Kidney epithelial cell (primary cell): ENCODE measurements around the gene PRKCA. TPM values are rescaled to one million over a fixed set of nuclear protein-coding genes. Genes with fewer than 3 reads are reported as not detected.

Experiments used
- DNase-seq: peaks from one replicate; pipeline ENCODE4 v3.0.0-alpha.2; 2010; ENCODE audit warnings: low read depth
- H3K27me3 ChIP-seq: 2 replicates; pipeline ENCODE4 v1.6.0; 2011; ENCODE audit warnings: low read length; ENCODE audit not compliant: control insufficient read depth, insufficient read depth
- H3K36me3 ChIP-seq: 2 replicates; pipeline ENCODE4 v1.5.1; 2011; ENCODE audit warnings: low read length; ENCODE audit not compliant: control insufficient read depth, insufficient read depth
- H3K4me3 ChIP-seq: 2 replicates; pipeline ENCODE4 v1.5.1; 2011; ENCODE audit warnings: low read depth, mild to moderate bottlenecking, control low read depth, low read length
- CTCF ChIP-seq: IDR thresholded peaks from 2 replicates; pipeline ENCODE4 v1.5.1; 2011; ENCODE audit warnings: mild to moderate bottlenecking, moderate library complexity, low read length, control low read depth, inconsistent platforms; ENCODE audit not compliant: insufficient read depth, poor library complexity, severe bottlenecking
- total RNA-seq: library from RNA; depleted of rRNA; stranded (reverse); fragments of >200 nt; gene quantifications from 2 replicates; pipeline ENCODE4 v1.2.3, GENCODE V29; 2015

The PRKCA gene
- total RNA-seq, 1 donor from 2014 or later, result 5.7 TPM

DNA sequence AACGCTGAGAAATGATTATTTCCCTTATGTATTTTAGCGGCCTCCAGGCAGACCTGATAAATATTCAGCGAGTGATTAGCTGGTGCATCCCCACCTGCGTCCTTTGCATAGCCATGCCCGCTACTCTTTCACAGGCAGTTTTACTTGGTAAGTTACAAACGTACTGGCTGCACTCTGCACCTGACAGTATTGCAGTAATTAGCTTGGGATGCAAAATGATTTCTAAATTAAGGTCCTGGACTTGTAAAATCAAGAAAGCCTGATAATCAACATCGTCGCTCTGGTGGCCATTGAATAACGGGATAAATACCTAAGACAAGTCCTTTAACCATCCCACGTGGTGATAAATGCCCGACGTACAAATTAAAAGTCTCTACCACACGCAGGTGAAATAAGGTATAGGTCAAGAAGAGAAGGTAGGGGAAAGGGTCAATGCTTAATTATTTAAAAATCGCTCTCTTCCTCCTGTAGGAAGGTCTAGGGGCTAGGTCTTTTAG, 998 bp upstream of the PRKCA start:
- TF ChIP-seq CTCF, result no peak
- Histone ChIP-seq H3K27me3 (no peaks in the 10 kb centered on the region), H3K4me3 (peak overlapping the region; percentile 86), H3K36me3 (no peaks in the 10 kb centered on the region)
- no peak for DNase-seq

DNA sequence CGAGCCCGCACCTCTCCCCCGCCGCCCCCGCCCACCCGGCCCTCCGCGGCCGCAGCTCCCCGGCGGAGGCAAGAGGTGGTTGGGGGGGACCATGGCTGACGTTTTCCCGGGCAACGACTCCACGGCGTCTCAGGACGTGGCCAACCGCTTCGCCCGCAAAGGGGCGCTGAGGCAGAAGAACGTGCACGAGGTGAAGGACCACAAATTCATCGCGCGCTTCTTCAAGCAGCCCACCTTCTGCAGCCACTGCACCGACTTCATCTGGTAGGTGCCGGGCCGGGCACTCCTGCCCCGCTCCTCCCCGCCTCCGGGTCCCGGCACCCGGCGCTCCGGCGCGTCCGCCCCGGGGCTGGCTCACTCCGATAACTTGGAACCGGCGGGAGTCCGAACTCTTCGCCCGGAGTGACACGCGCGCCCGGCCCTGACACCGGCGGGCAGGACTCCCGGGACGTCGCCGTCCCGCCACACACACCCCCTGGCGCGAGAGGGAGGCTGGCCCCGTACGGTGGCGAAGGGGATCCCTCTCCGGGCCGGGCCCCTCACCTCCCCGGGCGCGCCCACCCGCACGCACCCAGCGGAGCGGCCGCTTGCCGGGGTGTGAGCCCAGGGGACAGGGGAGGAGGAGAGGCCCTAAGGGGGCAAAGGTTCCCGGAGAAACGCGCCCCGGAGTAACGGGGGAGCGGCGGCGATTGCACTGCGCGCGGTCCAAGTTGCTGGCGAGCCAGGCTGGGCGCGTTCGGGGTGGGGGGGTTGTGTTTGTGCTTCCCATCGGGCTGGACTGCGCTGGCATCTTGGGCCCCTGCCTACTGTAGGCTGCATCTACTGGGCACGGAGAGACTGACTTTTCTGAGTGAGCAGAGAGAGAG, 581 bp downstream of the PRKCA start:
- Histone ChIP-seq H3K27me3 (no peaks in the 10 kb centered on the region), H3K36me3 (no peaks in the 10 kb centered on the region), H3K4me3 (peak overlapping the region; percentile 86)
- DNase-seq, result no peak
- no peak for TF ChIP-seq CTCF

GRCh38 chr17:66304304-66305174, 2.1 kb downstream of the PRKCA start:
- no peaks in the 10 kb centered on the region for H3K36me3 ChIP-seq
- H3K27me3 ChIP-seq, result no peaks in the 10 kb centered on the region
- peak overlapping the region; percentile 86 for H3K4me3 ChIP-seq
- DNase-seq, result no peak
- TF ChIP-seq CTCF, result peak; percentile 15

DNA sequence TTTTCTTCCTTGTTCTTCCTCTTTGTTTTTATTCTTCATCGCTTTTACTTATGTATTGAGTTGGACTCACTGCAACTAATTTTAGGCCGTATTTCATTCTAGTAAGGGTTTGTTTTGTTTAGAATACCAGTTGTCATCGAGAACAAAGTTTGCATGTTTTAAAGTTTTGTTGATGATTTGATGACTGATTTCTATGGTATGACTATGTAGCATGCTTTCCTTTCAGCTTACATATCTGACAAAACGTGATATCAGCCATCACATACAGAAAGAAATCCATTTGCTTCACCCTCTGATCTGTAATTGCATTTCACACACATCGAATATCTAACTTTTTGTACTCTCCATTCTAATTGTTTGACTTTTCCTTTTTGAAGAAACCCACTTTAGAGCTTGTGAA, 4.0 kb downstream of the PRKCA start:
- no peak for DNase-seq
- H3K4me3 ChIP-seq, result no peak overlapping the region
- no peak for TF ChIP-seq CTCF

GRCh38 chr17:66307257-66307656, 4.8 kb downstream of the PRKCA start:
- no peaks in the 10 kb centered on the region for H3K36me3 ChIP-seq
- no peak for DNase-seq
- H3K4me3 ChIP-seq, result no peak overlapping the region
- H3K27me3 ChIP-seq, result no peaks in the 10 kb centered on the region
- TF ChIP-seq CTCF, result no peak

More for the DNA sequence above, 4.0 kb downstream of the PRKCA start:
- H3K36me3 ChIP-seq, result no peaks in the 10 kb centered on the region
- H3K27me3 ChIP-seq, result no peaks in the 10 kb centered on the region
